SIG-M5 treated with dmso at 0.1 percent for 504 hours (cell line): ENCODE data around the gene SKA1.
"Not testable (repeated sequence)": the region's sequence is repeated elsewhere in the genome, so short reads cannot be mapped to it uniquely, and the experiment has no call there.

Experiments used
- DNase-seq: peaks from one replicate; lab custom pipeline; 2025; ENCODE audit not compliant: unreplicated experiment; lab: John Stamatoyannopoulos, UW

Gene SKA1

GRCh38 chr18:50393802-50394201, 19.0 kb downstream of the SKA1 start:
- no peak for DNase-seq

- DNase-seq, result no peak
These were observed 20.2 kb downstream of the SKA1 start for GRCh38 chr18:50395093-50395492.

GRCh38 chr18:50396005-50396660, 21.3 kb downstream of the SKA1 start:
- DNase-seq, result no peak

GRCh38 chr18:50397023-50397422, 22.2 kb downstream of the SKA1 start:
- DNase-seq, result no peak

- no peak for DNase-seq
These were observed 23.3 kb downstream of the SKA1 start for GRCh38 chr18:50398099-50398498.

GRCh38 chr18:50398947-50399346, 24.1 kb downstream of the SKA1 start:
- DNase-seq, result no peak

- DNase-seq, result no peak
These were observed 24.7 kb downstream of the SKA1 start for GRCh38 chr18:50399582-50399981.

- not testable (repeated sequence) for DNase-seq
These were observed 25.6 kb downstream of the SKA1 start for GRCh38 chr18:50400438-50400837.

GRCh38 chr18:50401295-50401694, 26.4 kb downstream of the SKA1 start:
- DNase-seq, result no peak

GRCh38 chr18:50401888-50402287, 27.0 kb downstream of the SKA1 start:
- no peak for DNase-seq

- not testable (repeated sequence) for DNase-seq
These were observed 30.1 kb downstream of the SKA1 start for GRCh38 chr18:50404752-50405581.

- DNase-seq, result no peak
These were observed 30.9 kb downstream of the SKA1 start for GRCh38 chr18:50405582-50406271.

GRCh38 chr18:50409236-50409635, 34.4 kb downstream of the SKA1 start:
- DNase-seq, result no peak

- DNase-seq, result no peak
These were observed 35.2 kb downstream of the SKA1 start for GRCh38 chr18:50410008-50410407.

GRCh38 chr18:50410894-50411293, 36.0 kb downstream of the SKA1 start:
- DNase-seq, result peak; percentile 15

GRCh38 chr18:50416832-50417231, 42.0 kb downstream of the SKA1 start:
- DNase-seq, result not testable (repeated sequence)

GRCh38 chr18:50417705-50418104, 42.9 kb downstream of the SKA1 start:
- DNase-seq, result not testable (repeated sequence)

- DNase-seq, result no peak
These were observed 43.8 kb downstream of the SKA1 start for GRCh38 chr18:50418650-50419049.

- no peak for DNase-seq
These were observed 47.5 kb downstream of the SKA1 start for GRCh38 chr18:50422286-50422898.

GRCh38 chr18:50424877-50425690, 50.2 kb downstream of the SKA1 start:
- peak; percentile 68 for DNase-seq

GRCh38 chr18:50427896-50428295, 53.0 kb downstream of the SKA1 start:
- peak; percentile 52 for DNase-seq
